Mucosa of descending colon (tissue), 3 donors: Measurements from ENCODE around the gene ITPKA. TPM values are rescaled to one million over a fixed set of nuclear protein-coding genes. Genes with fewer than 3 reads are reported as not detected.

Experiments
- ATAC-seq: fragments of 200-7000 bp; cut with Tn5 transposase; one replicate; pipeline ENCODE4 v1.9.1; 2020; ENCODE audit warnings: mild to moderate bottlenecking, moderate library complexity
- DNase-seq, 3 donors: peaks; one replicate each; pipeline ENCODE4 v3.0.0-alpha.2; 2020
- H3K36me3 ChIP-seq: fragments of 200-600 bp; one replicate; pipeline ENCODE4 v1.8.0; 2021; ENCODE audit warnings: low read depth, mild to moderate bottlenecking
- H3K4me1 ChIP-seq: fragments of 200-600 bp; one replicate; pipeline ENCODE4 v1.8.0; 2021; ENCODE audit warnings: low read depth, mild to moderate bottlenecking
- H3K4me3 ChIP-seq: fragments of 200-600 bp; one replicate; pipeline ENCODE4 v1.8.0; 2021; ENCODE audit warnings: mild to moderate bottlenecking
- H3K9me3 ChIP-seq: fragments of 200-600 bp; one replicate; pipeline ENCODE4 v1.8.0; 2021; ENCODE audit warnings: mild to moderate bottlenecking
- CTCF ChIP-seq: fragments of 200-600 bp; IDR thresholded peaks from one replicate; pipeline ENCODE4 v1.8.0; 2022; ENCODE audit warnings: antibody characterized with exemption, mild to moderate bottlenecking
- intact Hi-C, 2 donors: fragments of 100-400 bp; cut with DNase I in 1 of 2; cut with micrococcal nuclease in 1 of 2; formaldehyde crosslinking; loops; one replicate each; pipeline versions ENCODE4 v1.11.0 to v1.11.1; 2022; cut with DNase I, micrococcal nuclease
- total RNA-seq, 3 donors: library from RNA; stranded (reverse); fragmentation: NEBNext Ultra II Directional in 2 of 3; extraction: Animal tissue kit (Norgen Biotek cat#: 25700) in 2 of 3; gene quantifications; one replicate each; pipeline versions ENCODE4 v1.2.1 to v1.2.4, GENCODE V29; 2021 to 2023
- donor health status: DM: no; HTN: no; CAD: no; lungs with moderate emphysema.
- donor health status: DM: no; HTN: no; CAD: no.
- donor health status: DM: no; HTN: yes; CAD: no.

The ITPKA gene
- total RNA-seq, 3 donors from 2014 or later: 18.3 to 57.5 (median 29.5) TPM

GRCh38 chr15:41503669-41504010 is 10.0 kb downstream of the ITPKA start:
- DNase-seq (no peak), ATAC-seq (no peak)
- no peak for TF ChIP-seq CTCF
- intact Hi-C loops: no loop called here
- H3K4me3 ChIP-seq: no peak overlapping the region
- no peaks in the 10 kb centered on the region for H3K9me3 ChIP-seq
- peaks cover 12% of the 10 kb centered on the region for H3K4me1 ChIP-seq
- no peaks in the 10 kb centered on the region for H3K36me3 ChIP-seq

GRCh38 chr15:41504751-41505492 is 11.2 kb downstream of the ITPKA start:
- TF ChIP-seq CTCF: no peak
- Histone ChIP-seq H3K4me3 (no peak overlapping the region), H3K36me3 (no peaks in the 10 kb centered on the region), H3K4me1 (peaks cover 15% of the 10 kb centered on the region), H3K9me3 (no peaks in the 10 kb centered on the region)
- no peak for ATAC-seq
- intact Hi-C loops: no loop called here
- DNase-seq: no peak

- TF ChIP-seq CTCF: no peak
- intact Hi-C loops: no loop called here
- no peaks in the 10 kb centered on the region for H3K9me3 ChIP-seq
- no peaks in the 10 kb centered on the region for H3K36me3 ChIP-seq
- H3K4me1 ChIP-seq: peaks cover 15% of the 10 kb centered on the region
- DNase-seq (no peak), ATAC-seq (no peak)
- H3K4me3 ChIP-seq: no peak overlapping the region
Measured at GRCh38 chr15:41505776-41506175, 12.1 kb downstream of the ITPKA start.

GRCh38 chr15:41506796-41507341 is 13.2 kb downstream of the ITPKA start:
- Histone ChIP-seq H3K9me3 (no peaks in the 10 kb centered on the region), H3K36me3 (no peaks in the 10 kb centered on the region), H3K4me3 (no peak overlapping the region), H3K4me1 (peaks cover 17% of the 10 kb centered on the region)
- no peak for TF ChIP-seq CTCF
- peak in 1 of 3 donors; percentile 27 for DNase-seq
- intact Hi-C loops: no loop called here
- ATAC-seq: no peak

GRCh38 chr15:41507820-41508290 is 14.2 kb downstream of the ITPKA start:
- Histone ChIP-seq H3K4me1 (peaks cover 23% of the 10 kb centered on the region), H3K9me3 (no peaks in the 10 kb centered on the region), H3K36me3 (no peaks in the 10 kb centered on the region), H3K4me3 (no peak overlapping the region)
- intact Hi-C loops: no loop called here
- no peak for TF ChIP-seq CTCF
- DNase-seq: peak; percentile 66 to 88 (median 84)
- peak; percentile 72 for ATAC-seq
